22Rv1 (cell line): ENCODE data around the gene KCTD2.

Experiments used
- CTCF ChIP-seq: fragments of 450-650 bp; IDR thresholded peaks from 2 replicates; pipeline ENCODE4 v1.5.1; 2017; ENCODE audit warnings: mild to moderate bottlenecking
- ZFX ChIP-seq: fragments of 450-650 bp; IDR thresholded peaks from 2 replicates; pipeline ENCODE4 v1.6.1; 2017; ENCODE audit warnings: antibody characterized with exemption, borderline replicate concordance

- TF ChIP-seq CTCF = no peak
- no peak for TF ChIP-seq ZFX
These were observed 1.3 kb downstream of the KCTD2 start for GRCh38 chr17:75048249-75048878.
